ENCODE data around the gene LRP1B.
A peak's percentile ranks its signal among the peaks of the same experiment; 100 is the strongest.

Gene LRP1B

GRCh38 chr2:140949932-140950331 is 1180.9 kb downstream of the LRP1B start:
- no peak for DNase-seq

- DNase-seq = no peak
Observed at GRCh38 chr2:140947236-140947635, 1183.6 kb downstream of the LRP1B start.

GRCh38 chr2:140943867-140944266 is 1186.9 kb downstream of the LRP1B start:
- DNase-seq = no peak

- DNase-seq = no peak
Observed at GRCh38 chr2:140942284-140942683, 1188.5 kb downstream of the LRP1B start.

- DNase-seq = no peak
Observed at GRCh38 chr2:140929849-140930248, 1201.0 kb downstream of the LRP1B start.

- DNase-seq = no peak
Observed at GRCh38 chr2:140918426-140918825, 1212.4 kb downstream of the LRP1B start.

- no peak for DNase-seq
Observed at GRCh38 chr2:140916410-140916809, 1214.4 kb downstream of the LRP1B start.

GRCh38 chr2:140910683-140911082 is 1220.1 kb downstream of the LRP1B start:
- no peak for DNase-seq

- no peak for DNase-seq
Observed at GRCh38 chr2:140905083-140905781, 1225.6 kb downstream of the LRP1B start.

- no peak for DNase-seq
Observed at GRCh38 chr2:140895378-140895777, 1235.4 kb downstream of the LRP1B start.

- no peak for DNase-seq
Observed at GRCh38 chr2:140893685-140894084, 1237.1 kb downstream of the LRP1B start.

GRCh38 chr2:140892911-140893637 is 1237.7 kb downstream of the LRP1B start:
- no peak for DNase-seq

GRCh38 chr2:140892436-140892835 is 1238.4 kb downstream of the LRP1B start:
- no peak for DNase-seq

- DNase-seq = no peak
Observed at GRCh38 chr2:140891614-140892212, 1239.1 kb downstream of the LRP1B start.

- DNase-seq = no peak
Observed at GRCh38 chr2:140882671-140883620, 1247.9 kb downstream of the LRP1B start.

- no peak for DNase-seq
Observed at GRCh38 chr2:140880573-140880972, 1250.2 kb downstream of the LRP1B start.

- no peak for DNase-seq
Observed at GRCh38 chr2:140876015-140876414, 1254.8 kb downstream of the LRP1B start.

- no peak for DNase-seq
Observed at GRCh38 chr2:140873915-140874531, 1256.8 kb downstream of the LRP1B start.

- no peak for DNase-seq
Observed at GRCh38 chr2:140869925-140870324, 1260.9 kb downstream of the LRP1B start.

- DNase-seq = no peak
Observed at GRCh38 chr2:140869107-140869506, 1261.7 kb downstream of the LRP1B start.

GRCh38 chr2:140865837-140866236 is 1265.0 kb downstream of the LRP1B start:
- no peak for DNase-seq

GRCh38 chr2:140863713-140864112 is 1267.1 kb downstream of the LRP1B start:
- DNase-seq = peak; percentile 9

All from GDM1 (cell line).